DMS53 (cell line): ENCODE measurements around the gene CTSZ.
"Not testable (repeated sequence)": the region's sequence is repeated elsewhere in the genome, so short reads cannot be mapped to it uniquely, and the experiment has no call there.

Experiments used
- DNase-seq: peaks from one replicate; lab custom pipeline; 2025; lab: John Stamatoyannopoulos, UW

CTSZ gene

GRCh38 chr20:59013031-59013951 is 6.2 kb upstream of the CTSZ start:
- DNase-seq, result no peak

DNA sequence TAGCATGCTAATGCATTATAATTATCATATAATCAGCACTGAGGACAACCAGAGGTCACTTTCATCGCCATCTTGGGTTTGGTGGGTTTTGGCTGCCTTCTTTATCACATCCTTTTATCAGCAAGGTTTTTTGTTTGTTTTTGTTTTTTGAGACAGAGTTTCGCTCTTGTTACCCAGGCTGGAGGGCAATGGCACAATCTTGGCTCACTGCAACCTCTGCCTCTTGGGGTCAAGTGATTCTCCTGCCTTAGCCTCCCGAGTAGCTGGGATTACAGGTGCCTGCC is 4.8 kb upstream of the CTSZ start:
- not testable (repeated sequence) for DNase-seq

DNA sequence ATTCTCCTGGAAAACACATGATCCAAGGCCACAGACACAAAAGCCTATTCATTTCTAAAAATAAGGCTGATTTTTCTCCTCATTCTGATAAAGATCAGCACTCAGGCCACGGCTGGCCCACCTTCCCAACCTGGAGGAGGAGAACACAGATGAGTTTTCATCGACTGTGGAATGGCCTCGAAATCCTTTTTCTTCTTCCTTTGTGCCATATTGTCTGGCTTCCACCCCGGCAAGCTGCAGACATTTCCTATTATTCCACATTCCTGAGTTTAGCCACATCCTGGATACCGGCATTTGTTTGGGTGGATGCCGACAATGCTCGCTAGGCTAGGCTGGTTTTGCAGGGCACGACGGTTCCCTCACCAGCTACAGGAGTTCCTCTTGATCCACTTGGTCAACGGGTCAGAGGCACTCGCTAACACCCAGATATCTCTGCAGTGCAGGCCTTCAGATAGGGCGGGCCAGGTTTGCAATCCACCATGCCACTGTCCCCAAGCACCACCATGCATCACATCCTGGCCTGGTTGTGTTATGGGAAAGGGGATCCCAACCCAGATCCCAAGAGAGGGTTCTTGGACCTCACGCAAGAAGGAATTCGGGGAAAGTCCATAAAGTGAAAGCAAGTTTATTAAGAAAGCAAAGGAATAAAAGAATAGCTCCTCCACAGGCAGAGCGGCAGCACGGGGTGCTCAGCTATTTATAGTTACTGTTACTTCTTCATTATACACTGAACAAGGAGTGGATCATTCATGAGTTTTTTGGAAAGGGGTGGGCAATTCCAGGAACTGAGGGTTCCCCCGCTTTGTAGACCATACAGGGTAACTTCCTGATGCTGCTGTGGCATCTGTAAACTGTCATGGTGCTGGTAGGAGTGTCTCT is 4.2 kb upstream of the CTSZ start:
- no peak for DNase-seq

DNA sequence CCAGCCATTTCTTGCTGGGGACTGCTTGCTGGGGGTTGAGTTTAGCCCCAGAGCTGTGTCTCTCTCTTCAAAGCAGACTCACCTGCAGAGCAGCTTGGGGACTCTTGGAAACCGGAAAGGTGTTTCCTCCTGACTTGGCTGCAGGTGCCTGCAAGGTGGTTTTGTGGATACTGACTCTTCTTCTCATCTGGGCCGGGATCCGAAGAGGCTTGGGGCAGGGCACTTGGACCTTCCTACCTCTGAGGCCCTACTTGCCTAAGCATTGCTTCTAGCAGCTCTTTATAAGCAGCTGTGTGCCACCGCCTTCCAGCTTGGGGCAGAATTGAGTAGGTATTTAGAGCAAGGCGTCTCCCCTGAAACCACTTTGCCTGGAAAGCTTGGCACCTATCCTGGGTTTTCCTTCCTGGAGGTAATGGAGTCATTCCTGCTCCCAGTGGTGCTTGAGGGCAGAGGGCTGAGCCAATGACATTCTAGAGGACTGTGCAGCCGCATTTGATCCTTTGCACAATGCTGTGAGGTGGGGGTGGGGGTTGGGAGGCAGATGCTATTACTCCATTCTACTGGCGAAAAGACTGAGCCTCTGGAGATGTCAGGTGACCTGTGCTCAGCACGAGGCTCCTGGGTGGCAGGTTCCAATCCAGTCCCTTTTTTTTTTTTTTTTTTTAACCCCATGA is 3.4 kb upstream of the CTSZ start:
- no peak for DNase-seq

DNA sequence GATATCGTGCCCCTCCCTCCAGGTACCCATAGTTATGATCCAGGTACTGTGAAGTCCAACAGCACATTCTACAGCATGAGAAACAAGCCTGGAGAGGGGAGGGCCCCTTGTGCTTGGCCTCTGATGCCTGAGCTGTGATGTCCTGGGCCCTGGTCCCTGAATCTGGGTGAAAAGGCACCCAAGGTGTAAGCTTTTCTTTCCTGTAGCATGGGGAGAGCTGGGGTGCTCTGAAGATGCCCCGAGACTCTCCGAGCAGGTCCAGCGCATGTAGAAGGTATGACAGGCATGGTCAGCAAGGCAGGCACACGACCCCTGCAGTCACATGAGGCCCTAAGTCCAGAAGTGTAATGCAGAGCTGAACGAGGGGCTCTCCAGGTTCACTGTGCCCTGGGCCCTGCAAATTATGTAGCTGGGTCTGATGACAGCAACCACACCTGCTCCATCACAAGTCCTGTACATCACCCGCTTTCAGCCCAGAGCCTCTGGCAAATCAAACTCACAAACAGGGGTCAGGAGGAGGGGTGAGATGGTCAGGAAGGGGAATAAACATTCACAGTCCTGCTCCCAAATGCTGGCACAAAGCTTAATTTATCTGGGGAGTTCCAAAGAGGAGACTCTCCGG is 1.8 kb upstream of the CTSZ start:
- no peak for DNase-seq

- DNase-seq, result no peak
Measured at GRCh38 chr20:59007665-59008511, 834 bp upstream of the CTSZ start.

DNA sequence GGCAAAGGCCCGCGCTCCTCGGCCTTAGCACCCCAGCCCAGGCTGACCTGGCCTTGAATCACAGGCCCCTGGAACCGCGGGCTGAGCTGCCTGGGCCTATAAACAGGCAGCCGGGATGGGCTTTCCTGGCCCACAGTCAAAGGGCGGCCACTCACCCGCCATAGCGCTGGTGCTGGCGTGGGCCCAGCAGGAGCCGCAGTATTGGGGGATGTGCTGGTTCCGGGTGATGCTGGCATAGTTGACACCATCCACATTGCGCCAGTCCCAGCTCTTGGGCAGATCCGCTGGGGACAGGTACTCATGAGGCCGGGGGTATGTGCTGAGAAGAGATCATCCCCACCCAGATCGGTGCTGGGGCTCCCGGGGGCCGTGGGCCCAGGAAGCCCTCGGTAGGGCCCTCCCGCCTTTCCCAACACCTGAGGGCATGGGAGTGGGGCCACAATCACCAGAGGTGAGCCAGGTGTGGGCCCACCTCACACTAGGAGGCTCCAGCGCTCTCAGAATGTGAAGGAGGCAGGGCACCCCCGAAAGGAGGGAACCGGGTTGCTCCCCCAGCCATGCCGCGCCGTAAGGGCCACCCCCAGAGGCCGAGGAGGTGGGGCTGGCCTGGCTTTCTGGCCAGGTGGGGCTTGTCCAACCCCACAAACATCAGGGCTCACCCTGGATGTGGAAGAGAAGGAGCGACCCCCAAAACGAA is 739 bp downstream of the CTSZ start:
- no peak for DNase-seq

DNA sequence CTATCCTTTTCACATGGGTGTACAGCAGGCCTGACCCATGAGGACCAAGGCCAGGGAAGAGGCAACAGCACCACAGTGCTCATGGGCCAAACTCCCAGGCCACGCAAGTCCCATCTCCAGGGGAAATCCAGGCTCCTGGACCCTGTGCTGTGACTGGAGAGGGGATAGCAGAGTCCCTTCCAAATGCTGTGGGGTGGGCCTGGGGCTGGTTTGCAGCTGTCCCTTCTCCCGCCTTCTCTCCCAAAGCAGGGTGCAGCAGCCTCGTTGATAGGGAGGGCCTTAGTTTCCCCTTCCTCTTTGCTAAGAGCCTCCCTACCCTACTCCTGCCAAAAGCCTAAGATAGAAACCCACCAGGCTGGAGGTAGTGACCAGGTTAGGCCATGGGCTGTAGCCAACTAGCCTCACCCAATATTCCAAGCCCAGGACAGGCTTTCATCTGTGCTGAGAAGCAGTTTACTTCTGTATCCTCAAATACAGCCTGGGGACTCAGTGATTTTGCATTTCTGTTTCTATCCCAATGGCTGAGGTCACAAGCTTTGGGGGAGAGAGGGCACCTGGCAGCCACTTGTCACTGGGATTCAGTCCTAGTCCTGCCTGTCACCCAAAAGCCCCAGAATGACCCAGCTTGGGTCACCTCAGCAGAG is 1.4 kb downstream of the CTSZ start:
- DNase-seq, result no peak

GRCh38 chr20:59004763-59005522 is 2.1 kb downstream of the CTSZ start:
- no peak for DNase-seq

DNA sequence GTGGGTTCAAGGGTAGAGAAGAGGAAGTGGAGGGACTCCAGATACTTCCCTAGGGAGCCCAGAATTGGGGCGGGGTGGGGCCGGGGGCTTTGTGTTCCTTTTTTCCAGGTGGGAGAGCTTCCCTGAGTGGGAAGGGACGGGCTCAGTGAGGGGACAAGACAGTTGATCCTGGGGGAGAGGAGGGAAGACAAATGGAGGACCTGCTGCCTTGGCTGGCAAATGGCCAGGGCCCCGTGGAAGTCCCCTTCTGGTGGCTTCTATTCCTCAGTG is 2.6 kb downstream of the CTSZ start:
- no peak for DNase-seq

DNA sequence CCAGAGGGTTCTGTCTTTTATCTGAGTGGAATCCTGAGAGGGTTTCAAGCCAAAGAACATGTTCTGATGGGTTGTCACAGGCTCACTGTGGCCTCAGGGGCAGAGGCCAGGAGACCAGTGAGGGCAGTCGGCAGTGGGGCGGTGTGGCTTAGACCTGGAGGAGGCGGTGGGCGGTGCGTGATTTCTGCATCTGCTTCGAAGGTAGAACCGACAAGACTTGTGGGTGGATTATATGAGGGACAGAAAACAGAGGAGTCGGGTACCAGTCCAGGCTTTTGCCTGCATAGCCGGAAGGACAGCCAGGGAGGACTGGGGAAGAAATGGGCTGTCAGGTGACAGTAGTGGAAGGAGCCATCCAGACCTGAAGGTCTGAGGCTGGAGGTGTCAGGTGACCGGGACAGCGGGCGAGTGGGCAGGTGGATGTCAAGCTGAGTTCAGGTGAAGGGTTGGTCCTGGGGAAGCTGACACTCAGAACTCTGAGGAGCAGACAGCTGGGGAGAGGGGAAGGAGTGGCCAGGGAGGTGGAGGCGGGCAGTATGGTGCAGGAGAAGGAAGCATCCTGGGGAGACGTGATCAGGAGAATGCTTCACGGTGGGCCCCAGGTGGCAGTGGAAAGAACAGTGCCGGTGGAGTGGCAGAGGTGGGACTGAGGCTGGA is 3.1 kb downstream of the CTSZ start:
- DNase-seq, result no peak

DNA sequence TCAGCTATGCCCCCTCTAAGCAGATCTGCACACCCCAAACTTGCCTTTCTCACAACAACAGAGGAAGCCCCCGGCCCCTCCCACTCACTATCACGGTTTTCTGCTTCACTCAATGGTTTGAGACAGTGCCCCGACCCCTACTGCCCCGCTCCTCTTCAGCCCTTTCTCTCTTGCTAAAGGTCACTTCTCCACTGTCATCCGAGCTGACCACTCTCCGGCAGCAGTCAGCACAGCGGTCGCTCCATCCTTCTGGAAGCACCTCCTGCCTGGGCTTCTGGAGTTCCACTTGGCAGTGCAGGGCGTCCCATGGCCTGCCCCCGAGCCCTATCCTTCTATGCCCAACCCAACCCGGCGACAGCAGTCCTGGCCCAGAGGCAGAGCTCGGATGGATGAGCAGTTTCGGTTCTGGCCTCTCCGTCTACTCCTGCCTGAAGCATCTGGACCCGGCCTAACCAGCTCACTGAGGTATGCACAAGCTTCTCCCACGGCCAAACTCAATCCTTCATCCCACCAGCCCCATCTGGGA is 4.1 kb downstream of the CTSZ start:
- DNase-seq, result no peak

- DNase-seq, result no peak
Measured at GRCh38 chr20:59002388-59002787, 4.7 kb downstream of the CTSZ start.

DNA sequence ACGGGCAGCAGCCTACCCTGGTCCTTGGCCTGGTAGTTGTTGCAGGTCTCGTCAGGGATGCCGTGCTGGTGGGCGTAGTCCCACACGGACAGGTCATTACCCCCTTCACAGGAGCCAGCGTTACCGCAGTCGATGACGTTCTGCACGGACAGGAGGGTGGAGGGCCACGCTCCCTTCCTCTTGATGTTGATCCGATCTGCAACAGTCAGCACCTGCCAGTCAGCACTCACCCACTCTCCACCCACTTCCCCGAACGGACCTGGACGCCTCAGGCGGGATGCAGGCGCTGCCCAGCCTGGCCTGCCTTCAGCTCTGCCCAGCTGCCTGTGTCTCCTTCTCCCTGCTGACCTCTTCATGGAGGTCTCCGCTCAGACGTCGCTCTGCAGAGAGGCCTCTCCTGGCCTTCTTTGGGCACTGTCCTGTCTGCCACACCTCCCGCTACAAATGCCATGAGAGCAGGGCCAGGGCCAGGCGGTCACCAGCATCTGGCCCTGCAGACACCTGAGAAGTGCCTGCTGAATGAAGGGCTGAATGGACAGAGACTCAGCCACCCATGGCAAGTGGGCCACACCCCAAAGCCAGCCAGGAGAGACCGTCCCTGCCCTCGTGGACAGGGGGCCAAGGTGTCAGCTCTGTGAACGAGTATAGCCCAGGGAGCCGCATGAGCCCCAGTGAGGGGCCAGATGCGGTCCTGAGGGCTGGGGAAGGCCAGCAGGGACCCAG is 5.4 kb downstream of the CTSZ start:
- DNase-seq, result no peak

GRCh38 chr20:59001068-59001448 is 6.0 kb downstream of the CTSZ start:
- DNase-seq, result no peak

DNA sequence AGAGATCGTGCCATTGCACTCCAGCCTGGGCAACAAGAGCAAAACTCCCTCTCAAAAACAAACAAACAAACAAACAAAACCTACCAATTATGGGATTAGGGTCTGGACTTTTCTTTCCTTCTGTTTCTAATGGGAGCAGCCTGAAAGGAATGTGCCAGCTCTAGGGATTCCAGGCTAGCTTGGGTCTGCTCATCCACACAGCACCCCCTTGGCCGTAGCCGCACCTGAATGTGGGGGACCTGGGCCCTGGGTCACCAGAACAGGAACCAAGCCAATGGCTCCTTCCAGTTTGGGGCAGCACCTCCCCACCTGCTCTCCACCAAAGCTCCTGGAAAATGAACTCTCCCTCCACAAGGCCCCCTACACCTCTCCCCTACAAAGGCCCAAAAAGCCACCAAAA is 6.7 kb downstream of the CTSZ start:
- DNase-seq, result no peak

DNA sequence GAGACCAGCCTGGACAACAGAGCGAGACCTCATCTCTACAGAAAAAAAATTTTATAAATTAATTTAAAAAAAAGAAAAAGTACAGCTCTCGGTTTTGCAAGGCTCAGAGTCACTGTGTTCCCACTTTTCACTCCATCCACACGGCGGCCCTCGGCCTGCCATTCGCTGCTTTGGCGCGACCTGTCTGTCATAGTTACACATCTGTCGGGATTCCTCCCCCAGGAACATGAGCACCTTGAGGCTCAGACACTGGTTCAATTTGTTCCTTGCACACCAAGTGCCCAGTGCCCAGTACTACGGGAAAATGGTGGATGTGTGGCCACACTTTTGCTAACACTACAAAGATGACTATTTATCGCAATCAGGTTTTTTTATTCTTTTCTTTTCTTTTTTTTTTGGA is 8.4 kb downstream of the CTSZ start:
- no peak for DNase-seq

- no peak for DNase-seq
Measured at GRCh38 chr20:58997141-58997770, 9.8 kb downstream of the CTSZ start.
